Right lobe of liver (tissue), 6 donors: ENCODE results near the gene IRGM. TPM values are rescaled to one million over a fixed set of nuclear protein-coding genes. Genes with fewer than 3 reads are reported as not detected.

Experiments
- ATAC-seq, 4 donors: fragments of 200-7000 bp; cut with Tn5 transposase; one replicate each; pipeline ENCODE4 v1.9.1; 2020; ENCODE audit warnings: mild to moderate bottlenecking in 4 of 4, moderate library complexity in 4 of 4
- DNase-seq, 3 donors: peaks; one replicate each; pipeline ENCODE4 v3.0.0-alpha.2; 2020
- H3K27ac ChIP-seq, 3 donors: fragments of 200-600 bp; one replicate each; pipeline ENCODE4 v1.8.0; 2022
- H3K27me3 ChIP-seq, 2 donors: fragments of 200-600 bp; one replicate each; pipeline ENCODE4 v1.8.0; 2022
- H3K36me3 ChIP-seq, 4 donors: fragments of 200-600 bp; sonication (generic) in 1 of 4; one replicate each; pipeline versions ENCODE4 v1.5.1 to v1.8.0; 2017 to 2022; ENCODE audit warnings: control low read depth in 1 of 4
- H3K4me1 ChIP-seq, 4 donors: fragments of 200-600 bp; sonication (generic) in 1 of 4; one replicate each; pipeline versions ENCODE4 v1.5.1 to v1.8.0; 2017 to 2022; ENCODE audit warnings: control low read depth in 1 of 4
- H3K4me3 ChIP-seq, 3 donors: fragments of 200-600 bp; one replicate each; pipeline ENCODE4 v1.8.0; 2022
- H3K9me3 ChIP-seq, 4 donors: fragments of 200-600 bp; sonication (generic) in 1 of 4; one replicate each; pipeline versions ENCODE4 v1.5.1 to v1.8.0; 2017 to 2022; ENCODE audit warnings: control low read depth in 1 of 4
- POLR2A ChIP-seq: fragments of 450-650 bp; IDR thresholded peaks from one replicate; pipeline ENCODE4 v1.6.1; 2017; ENCODE audit warnings: antibody characterized with exemption, mild to moderate bottlenecking
- WGBS: methylation state at CpG from one replicate; pipeline ENCODE4 v1.1.6; 2018; ENCODE audit warnings: low coverage, low lambda C conversion rate; ENCODE audit not compliant: insufficient coverage; ENCODE audit errors: missing lambda C conversion rate; 5-methylcytosine and 5-hydroxymethylcytosine counted together
- intact Hi-C, 2 donors: fragments of 100-400 bp; cut with DNase I; formaldehyde crosslinking; loops; one replicate each; pipeline versions ENCODE4 v1.11.2 to v1.14.1; 2022
- total RNA-seq, 6 experiments: library from RNA; depleted of rRNA in 2 of 6; stranded (reverse); fragments of >200 nt in 2 of 6; fragmentation: NEBNext Ultra II Directional in 3 of 6; extraction: Animal tissue kit (Norgen Biotek cat#: 25700) in 3 of 6; gene quantifications; one replicate each; pipeline versions ENCODE4 v1.1.0 to v1.2.4, GENCODE V29; 2016 to 2023
- TF ChIP-seq, protein P1 (sequence below), 4 donors: fragments of 200-600 bp in 3 of 4; fragments of 450-650 bp in 1 of 4; IDR thresholded peaks; one replicate each; pipeline versions ENCODE4 v1.5.1 to v1.8.0; 2016 to 2022; ENCODE audit warnings: antibody characterized with exemption in 4 of 4, mild to moderate bottlenecking in 2 of 4
- donor health status: DM: no; HTN: yes; CAD: no.
- donor health status: DM: no; HTN: no; CAD: no.
- donor health status: DM: no; HTN: no; CAD: no.
- donor health status: DM: no; HTN: yes; CAD: no.
- donor health status: DM: no; HTN: yes; CAD: no.

The IRGM gene
- total RNA-seq, 6 experiments from 2014 or later: not detected

DNA sequence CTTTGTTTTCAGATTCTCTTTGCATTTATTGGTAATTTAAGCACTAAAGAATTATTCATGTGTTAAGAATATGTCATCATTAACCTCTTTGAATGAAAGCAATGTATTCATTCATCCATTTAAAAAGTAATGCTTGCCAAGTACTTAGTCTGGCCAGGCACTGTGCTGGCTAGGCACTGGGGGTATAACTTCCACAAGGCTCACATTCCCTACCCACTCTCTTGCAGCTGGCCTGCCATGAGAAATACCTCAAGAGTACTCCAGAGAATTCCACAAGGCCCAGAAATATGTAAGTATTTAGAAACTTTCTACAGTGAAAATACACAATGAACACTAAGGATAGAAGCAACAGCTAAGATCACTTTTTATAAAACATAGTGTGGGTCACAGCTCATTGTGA, 33.0 kb downstream of the IRGM start:
- DNase-seq (no peak), ATAC-seq (no peak)
- no peaks in the 10 kb centered on the region for H3K36me3 ChIP-seq
- intact Hi-C loops: no loop called here
- H3K9me3 ChIP-seq: peaks cover 0 to 11% (median 0%) of the 10 kb centered on the region in 4 donors
- no peak overlapping the region for H3K27ac ChIP-seq
- H3K4me1 ChIP-seq: no peaks in the 10 kb centered on the region
- no peaks in the 10 kb centered on the region for H3K27me3 ChIP-seq
- H3K4me3 ChIP-seq: no peak overlapping the region
- TF ChIP-seq, protein P1, sequence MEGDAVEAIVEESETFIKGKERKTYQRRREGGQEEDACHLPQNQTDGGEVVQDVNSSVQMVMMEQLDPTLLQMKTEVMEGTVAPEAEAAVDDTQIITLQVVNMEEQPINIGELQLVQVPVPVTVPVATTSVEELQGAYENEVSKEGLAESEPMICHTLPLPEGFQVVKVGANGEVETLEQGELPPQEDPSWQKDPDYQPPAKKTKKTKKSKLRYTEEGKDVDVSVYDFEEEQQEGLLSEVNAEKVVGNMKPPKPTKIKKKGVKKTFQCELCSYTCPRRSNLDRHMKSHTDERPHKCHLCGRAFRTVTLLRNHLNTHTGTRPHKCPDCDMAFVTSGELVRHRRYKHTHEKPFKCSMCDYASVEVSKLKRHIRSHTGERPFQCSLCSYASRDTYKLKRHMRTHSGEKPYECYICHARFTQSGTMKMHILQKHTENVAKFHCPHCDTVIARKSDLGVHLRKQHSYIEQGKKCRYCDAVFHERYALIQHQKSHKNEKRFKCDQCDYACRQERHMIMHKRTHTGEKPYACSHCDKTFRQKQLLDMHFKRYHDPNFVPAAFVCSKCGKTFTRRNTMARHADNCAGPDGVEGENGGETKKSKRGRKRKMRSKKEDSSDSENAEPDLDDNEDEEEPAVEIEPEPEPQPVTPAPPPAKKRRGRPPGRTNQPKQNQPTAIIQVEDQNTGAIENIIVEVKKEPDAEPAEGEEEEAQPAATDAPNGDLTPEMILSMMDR (IDR thresholded peaks at IDR 0.05): no peak
- TF ChIP-seq POLR2A: no peak

DNA sequence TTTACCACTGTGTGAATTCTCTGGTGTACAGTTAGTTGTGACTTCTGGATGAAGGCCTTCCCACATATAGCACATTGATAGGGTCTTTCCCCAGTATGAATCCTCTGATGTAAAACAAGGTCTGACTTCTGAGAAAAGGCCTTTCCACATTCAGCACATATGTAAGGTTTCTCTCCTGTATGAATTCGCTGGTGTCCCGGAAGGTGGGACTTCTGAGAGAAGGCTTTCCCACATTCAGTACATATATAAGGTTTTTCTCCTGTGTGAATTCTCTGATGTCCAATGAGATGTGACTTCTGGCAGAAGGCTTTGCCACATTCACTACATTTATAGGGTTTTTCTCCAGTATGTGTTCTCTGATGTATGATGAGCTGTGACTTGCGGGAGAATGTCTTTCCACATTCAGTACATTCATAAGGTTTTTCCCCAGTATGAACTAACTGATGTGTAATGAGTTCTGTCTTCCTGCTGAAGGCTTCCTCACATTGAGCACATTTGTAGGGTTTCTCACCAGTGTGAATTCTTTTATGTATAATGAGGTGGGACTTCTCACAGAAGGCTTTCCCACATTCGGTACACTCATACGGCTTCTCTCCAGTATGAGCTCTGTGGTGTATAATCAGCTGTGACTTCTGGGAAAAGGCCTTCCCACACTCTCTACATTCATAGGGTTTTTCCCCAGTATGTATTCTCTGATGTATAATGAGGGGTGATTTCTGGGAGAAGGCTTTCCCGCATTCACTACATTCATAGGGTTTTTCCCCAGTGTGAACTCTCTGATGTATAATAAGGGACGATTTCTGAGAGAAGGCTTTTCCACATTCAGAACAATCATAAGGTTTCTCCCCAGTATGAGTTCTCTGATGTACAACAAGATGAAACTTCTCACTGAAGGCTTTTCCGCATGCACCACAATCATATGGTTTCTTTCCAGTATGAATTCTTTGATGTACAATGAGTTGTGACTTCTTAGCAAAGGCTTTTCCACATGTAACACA, 49.4 kb downstream of the IRGM start:
- no peak for DNase-seq
- Histone ChIP-seq H3K27ac (no peak overlapping the region), H3K36me3 (peaks cover 0 to 2% (median 0%) of the 10 kb centered on the region in 4 donors), H3K27me3 (no peaks in the 10 kb centered on the region), H3K4me1 (no peaks in the 10 kb centered on the region), H3K9me3 (peaks cover 0 to 58% (median 25%) of the 10 kb centered on the region in 4 donors), H3K4me3 (no peak overlapping the region)
- intact Hi-C loops: no loop called here
- 83% methylated on average over 8 of the region's 8 CpGs for WGBS
- no peak for TF ChIP-seq POLR2A
- TF ChIP-seq, protein P1 (IDR thresholded peaks at IDR 0.05): no peak
- ATAC-seq: no peak

Other genes starting within 250 kb of the IRGM start
- 10 to 100 TPM; 23.4 to 51.8 (median 35.6) TPM for gene SYNPO, start 205.9 kb upstream of the IRGM start, total RNA-seq
- under 1 TPM in 3 of 6 experiments, not detected in 3; 0.09 to 0.25 (median 0.12) TPM for gene MYOZ3, start 185.3 kb upstream of the IRGM start, total RNA-seq
- 10 to 100 TPM; 12.3 to 19.4 (median 17.7) TPM for gene RBM22, start 145.5 kb upstream of the IRGM start, total RNA-seq
- gene DCTN4, start 87.5 kb upstream of the IRGM start, total RNA-seq: 10 to 100 TPM; 25.2 to 30.5 (median 27.6) TPM
- gene SMIM3, start 67.8 kb upstream of the IRGM start, total RNA-seq: 1 to 10 TPM; 1.3 to 8.7 (median 3.6) TPM
- gene ZNF300, start 58.5 kb downstream of the IRGM start, total RNA-seq: 1 to 10 TPM in 1 of 6 experiments, under 1 TPM in 5; 0.18 to 1.0 (median 0.58) TPM
- 100 to 1,000 TPM; 192 to 869 (median 343) TPM for gene GPX3, start 174.1 kb downstream of the IRGM start, total RNA-seq
- gene TNIP1, start 234.5 kb downstream of the IRGM start, total RNA-seq: 100 to 1,000 TPM in 1 of 6 experiments, 10 to 100 TPM in 5; 70.1 to 155 (median 79.1) TPM